Naive thymus-derived CD4-positive, alpha-beta T cell (primary cell): Measurements from ENCODE around the gene FRAT1. TPM values are rescaled to one million over a fixed set of nuclear protein-coding genes. Genes with fewer than 3 reads are reported as not detected.
A peak's percentile ranks its signal among the peaks of the same experiment; 100 is the strongest.

Experiments
- ATAC-seq: fragments of 150-1000 bp; cut with Tn5 transposase; 2 replicates; pipeline ENCODE4 v1.10.0; 2021; ENCODE audit warnings: mild to moderate bottlenecking, moderate library complexity
- CTCF ChIA-PET: fragments of 350-600 bp; sonication (Branson Sonifier 250); formaldehyde crosslinking; loops from one replicate; lab custom pipeline; 2021; ENCODE audit warnings: antibody characterized with exemption; lab: Charles Lee
- POLR2A ChIA-PET: fragments of 350-600 bp; sonication (Branson Sonifier 250); formaldehyde crosslinking; loops from one replicate; lab custom pipeline; 2021; ENCODE audit warnings: antibody characterized with exemption, inconsistent platforms; lab: Charles Lee
- DNase-seq, 9 donors: peaks; one replicate each; pipeline versions ENCODE4 v3.0.0 to v3.0.0-alpha.2; 2020 to 2022; ENCODE audit warnings: mixed read lengths in 1 of 9
- H3K27ac ChIP-seq: one replicate; pipeline ENCODE4 v1.7.0; 2013; ENCODE audit warnings: mild to moderate bottlenecking, low read depth, low read length, moderate library complexity
- H3K27me3 ChIP-seq, 2 donors: one replicate each; pipeline ENCODE4 v1.7.0; 2013; ENCODE audit warnings: low read length in 2 of 2, mild to moderate bottlenecking in 2 of 2, moderate library complexity in 2 of 2; ENCODE audit not compliant: control insufficient read depth in 2 of 2, insufficient read depth in 2 of 2
- H3K36me3 ChIP-seq, 3 experiments: 1 replicate in 2 of 3; 2 replicates in 1 of 3; pipeline ENCODE4 v1.7.0; 2013; ENCODE audit warnings: low read length in 3 of 3, mild to moderate bottlenecking in 3 of 3, moderate library complexity in 1 of 3; ENCODE audit not compliant: insufficient read depth in 3 of 3, control insufficient read depth in 2 of 3
- H3K4me1 ChIP-seq, 2 donors: one replicate each; pipeline ENCODE4 v1.7.0; 2013; ENCODE audit warnings: low read length in 2 of 2, mild to moderate bottlenecking in 2 of 2, moderate library complexity in 1 of 2; ENCODE audit not compliant: control insufficient read depth in 2 of 2, insufficient read depth in 2 of 2
- H3K4me3 ChIP-seq: 2 replicates; pipeline ENCODE4 v1.7.0; 2013; ENCODE audit warnings: mild to moderate bottlenecking, low read length
- H3K9me3 ChIP-seq, 3 experiments: 1 replicate in 2 of 3; 2 replicates in 1 of 3; pipeline ENCODE4 v1.7.0; 2013; ENCODE audit warnings: low read length in 3 of 3; ENCODE audit not compliant: control insufficient read depth in 2 of 3
- H3K27ac Mint-ChIP-seq, 9 donors: one replicate each; pipeline ENCODE4 v1.8.0; 2020 to 2022; ENCODE audit warnings: mixed read lengths in 9 of 9, mild to moderate bottlenecking in 8 of 9, moderate library complexity in 5 of 9, inconsistent platforms in 2 of 9
- H3K27me3 Mint-ChIP-seq, 5 donors: one replicate each; pipeline ENCODE4 v1.8.0; 2021 to 2022; ENCODE audit warnings: mixed read lengths in 5 of 5, mild to moderate bottlenecking in 1 of 5
- H3K36me3 Mint-ChIP-seq, 5 donors: one replicate each; pipeline ENCODE4 v1.8.0; 2020 to 2022; ENCODE audit warnings: mixed read lengths in 5 of 5, mild to moderate bottlenecking in 3 of 5, inconsistent platforms in 1 of 5
- H3K4me1 Mint-ChIP-seq, 7 donors: one replicate each; pipeline ENCODE4 v1.8.0; 2020 to 2022; ENCODE audit warnings: mixed read lengths in 7 of 7, mild to moderate bottlenecking in 3 of 7, inconsistent platforms in 1 of 7
- H3K4me3 Mint-ChIP-seq, 10 donors: one replicate each; pipeline ENCODE4 v1.8.0; 2020 to 2022; ENCODE audit warnings: mild to moderate bottlenecking in 10 of 10, mixed read lengths in 10 of 10, moderate library complexity in 6 of 10, inconsistent platforms in 2 of 10
- H3K9me3 Mint-ChIP-seq, 11 donors: one replicate each; pipeline ENCODE4 v1.8.0; 2020 to 2022; ENCODE audit warnings: mixed read lengths in 11 of 11, mild to moderate bottlenecking in 4 of 11, inconsistent platforms in 1 of 11, moderate library complexity in 1 of 11
- intact Hi-C, 2 donors: fragments of 100-400 bp; cut with micrococcal nuclease; formaldehyde crosslinking; loops; one replicate each; pipeline ENCODE4 v1.15.1; 2023
- polyA plus RNA-seq, 2 donors: library from polyadenylated mRNA; unstranded; fragments of 300-500 nt; fragmentation: Illumina TruSeq; gene quantifications; one replicate each; pipeline ENCODE4 v1.2.3, GENCODE V29; 2021
- total RNA-seq, 6 experiments: library from RNA in 5 of 6; stranded (reverse) in 5 of 6; gene quantifications; 1 replicate in 5 of 6; 2 replicates in 1 of 6; pipeline ENCODE4 v1.2.3 and lab custom pipeline; 2021 to 2026

The FRAT1 gene
- total and polyA plus RNA-seq, 7 experiments from 2014 or later, result 4.4 to 41.0 (median 18.9) TPM

- Mint-ChIP-seq H3K27me3 (no peaks in the 10 kb centered on the region), H3K36me3 (peaks cover 0 to 14% (median 10%) of the 10 kb centered on the region in 5 donors), H3K4me1 (peaks cover 0 to 11% (median 0%) of the 10 kb centered on the region in 7 donors), H3K27ac (no peak overlapping the region), H3K9me3 (no peaks in the 10 kb centered on the region), H3K4me3 (no peak overlapping the region)
- intact Hi-C loops, result no loop called here
- ChIA-PET POLR2A (no interaction called here), CTCF (interaction anchor here (0.9 to 7.6 kb wide), 3 partner anchors 14 to 83 kb away, joined by 3 to 83 read pairs (median 13); no protein-coding TSS in a partner anchor)
- ATAC-seq, result no peak
- Histone ChIP-seq H3K27me3 (no peaks in the 10 kb centered on the region), H3K4me1 (no peaks in the 10 kb centered on the region), H3K27ac (no peak overlapping the region), H3K4me3 (no peak overlapping the region), H3K9me3 (no peaks in the 10 kb centered on the region), H3K36me3 (peaks cover 0 to 39% (median 0%) of the 10 kb centered on the region in 3 experiments)
- DNase-seq, result no peak
Measured at GRCh38 chr10:97356918-97357317, 37.8 kb downstream of the FRAT1 start.

DNA sequence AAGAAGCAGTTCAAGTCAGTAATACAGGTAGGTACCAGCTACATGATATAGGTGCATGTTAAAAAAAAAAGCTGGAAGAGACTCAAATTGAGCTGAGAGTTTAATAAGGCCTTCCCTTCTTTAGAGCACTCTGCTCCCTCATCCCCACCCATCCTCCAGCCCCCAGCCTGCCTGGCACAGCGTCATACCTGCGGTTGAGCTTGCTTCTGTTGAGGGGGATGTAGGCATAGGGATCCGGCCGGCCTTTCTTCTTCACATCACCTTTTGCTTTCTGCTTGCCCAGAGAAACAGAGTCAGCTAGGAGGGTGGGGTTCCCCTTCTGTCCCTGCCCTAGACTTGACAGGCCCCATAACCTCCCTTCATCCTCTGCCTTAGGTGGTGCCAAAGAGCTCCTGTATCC, 39.3 kb downstream of the FRAT1 start:
- peaks cover 0 to 14% (median 10%) of the 10 kb centered on the region in 5 donors for H3K36me3 Mint-ChIP-seq
- Histone ChIP-seq H3K27ac (no peak overlapping the region), H3K4me3 (no peak overlapping the region), H3K36me3 (peaks cover 0 to 52% (median 0%) of the 10 kb centered on the region in 3 experiments), H3K4me1 (no peaks in the 10 kb centered on the region), H3K27me3 (no peaks in the 10 kb centered on the region), H3K9me3 (no peaks in the 10 kb centered on the region)
- CTCF ChIA-PET, result interaction anchor here (1.0 to 7.6 kb wide), 3 partner anchors 73 to 84 kb away, joined by 6 to 83 read pairs (median 13); no protein-coding TSS in a partner anchor
- POLR2A ChIA-PET, result interaction anchor here (0.5 kb wide), 1 partner anchor 47 kb away, joined by 3 read pairs; no protein-coding TSS in a partner anchor
- H3K4me1 Mint-ChIP-seq, result peaks cover 0 to 11% (median 0%) of the 10 kb centered on the region in 7 donors
- no peak for DNase-seq
- H3K27me3 Mint-ChIP-seq, result no peaks in the 10 kb centered on the region
- no peak overlapping the region for H3K27ac Mint-ChIP-seq
- intact Hi-C loops, result no loop called here
- no peak for ATAC-seq
- no peaks in the 10 kb centered on the region for H3K9me3 Mint-ChIP-seq
- H3K4me3 Mint-ChIP-seq, result no peak overlapping the region

DNA sequence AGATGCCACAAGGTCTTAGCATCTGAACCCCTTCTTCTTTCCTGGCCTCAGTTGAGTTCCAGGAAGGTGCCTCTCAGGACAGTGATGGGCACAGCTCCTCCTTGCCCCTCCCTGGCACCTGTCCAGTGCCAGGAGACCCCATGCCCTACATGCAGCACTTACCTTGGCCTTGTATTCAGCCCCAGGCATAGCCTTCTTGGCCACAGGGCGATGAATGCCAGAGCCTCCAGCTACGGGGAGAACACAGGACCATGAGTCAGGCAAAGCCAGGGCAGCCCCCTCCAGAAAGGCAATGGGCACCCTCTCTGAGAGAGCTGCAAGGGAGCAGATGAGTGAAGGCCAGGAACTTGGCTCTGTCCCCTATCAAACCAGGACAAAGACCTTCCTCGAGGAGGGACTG, 39.7 kb downstream of the FRAT1 start:
- Histone ChIP-seq H3K4me3 (no peak overlapping the region), H3K27ac (no peak overlapping the region), H3K4me1 (no peaks in the 10 kb centered on the region), H3K27me3 (no peaks in the 10 kb centered on the region), H3K36me3 (peaks cover 0 to 56% (median 0%) of the 10 kb centered on the region in 3 experiments), H3K9me3 (no peaks in the 10 kb centered on the region)
- no peak overlapping the region for H3K4me3 Mint-ChIP-seq
- ChIA-PET POLR2A (interaction anchor here (1.2 kb wide), 1 partner anchor 13 kb away, joined by 3 read pairs; no protein-coding TSS in a partner anchor), CTCF (interaction anchor here (1.0 to 7.6 kb wide), 3 partner anchors 74 to 84 kb away, joined by 6 to 83 read pairs (median 13); no protein-coding TSS in a partner anchor)
- no peaks in the 10 kb centered on the region for H3K9me3 Mint-ChIP-seq
- DNase-seq (no peak), ATAC-seq (no peak)
- no peaks in the 10 kb centered on the region for H3K27me3 Mint-ChIP-seq
- peaks cover 0 to 11% (median 0%) of the 10 kb centered on the region in 7 donors for H3K4me1 Mint-ChIP-seq
- H3K27ac Mint-ChIP-seq, result peak overlapping the region in 1 of 9 donors; percentile 22
- intact Hi-C loops, result no loop called here
- peaks cover 0 to 14% (median 10%) of the 10 kb centered on the region in 5 donors for H3K36me3 Mint-ChIP-seq

- H3K27me3 Mint-ChIP-seq, result no peaks in the 10 kb centered on the region
- intact Hi-C loops, result no loop called here
- Histone ChIP-seq H3K9me3 (no peaks in the 10 kb centered on the region), H3K36me3 (peaks cover 0 to 71% (median 0%) of the 10 kb centered on the region in 3 experiments), H3K4me3 (no peak overlapping the region), H3K27me3 (no peaks in the 10 kb centered on the region), H3K27ac (no peak overlapping the region), H3K4me1 (no peaks in the 10 kb centered on the region)
- DNase-seq, result no peak
- H3K4me1 Mint-ChIP-seq, result peaks cover 0 to 14% (median 0%) of the 10 kb centered on the region in 7 donors
- POLR2A ChIA-PET, result no interaction called here
- ATAC-seq, result no peak
- H3K36me3 Mint-ChIP-seq, result peaks cover 0 to 17% (median 12%) of the 10 kb centered on the region in 5 donors
- no peak overlapping the region for H3K27ac Mint-ChIP-seq
- CTCF ChIA-PET, result interaction anchor here (0.6 to 1.2 kb wide), 2 partner anchors 79 to 82 kb away, joined by 3 to 6 read pairs; no protein-coding TSS in a partner anchor
- H3K4me3 Mint-ChIP-seq, result no peak overlapping the region
- no peaks in the 10 kb centered on the region for H3K9me3 Mint-ChIP-seq
Measured at GRCh38 chr10:97360705-97361536, 41.9 kb downstream of the FRAT1 start.

DNA sequence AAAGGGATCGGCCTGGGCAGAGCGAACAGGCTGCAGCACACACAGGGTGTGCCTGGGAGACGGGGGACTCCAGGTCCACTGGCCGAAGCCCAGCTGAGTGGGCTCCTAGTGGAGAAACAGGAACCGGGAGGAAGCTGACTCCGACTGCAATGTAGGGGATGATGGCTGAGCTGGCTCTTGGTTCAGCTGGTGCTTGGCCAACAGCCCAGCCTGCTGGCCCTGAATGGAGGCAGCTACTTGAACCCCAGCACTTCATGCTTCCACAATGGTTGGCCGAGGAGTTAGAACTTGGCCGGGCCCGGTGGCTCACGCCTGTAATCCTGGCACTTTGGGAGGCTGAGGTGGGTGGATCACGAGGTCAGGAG, 42.4 kb downstream of the FRAT1 start:
- Histone ChIP-seq H3K4me1 (no peaks in the 10 kb centered on the region), H3K27me3 (no peaks in the 10 kb centered on the region), H3K9me3 (no peaks in the 10 kb centered on the region), H3K27ac (no peak overlapping the region), H3K4me3 (no peak overlapping the region), H3K36me3 (peaks cover 0 to 71% (median 0%) of the 10 kb centered on the region in 3 experiments)
- ATAC-seq, result no peak
- ChIA-PET POLR2A (no interaction called here), CTCF (interaction anchor here (1.2 kb wide), 1 partner anchor 83 kb away, joined by 6 read pairs; no protein-coding TSS in a partner anchor)
- Mint-ChIP-seq H3K27me3 (no peaks in the 10 kb centered on the region), H3K4me3 (no peak overlapping the region), H3K9me3 (peaks cover 0 to 1% (median 0%) of the 10 kb centered on the region in 11 donors), H3K36me3 (peaks cover 0 to 14% (median 7%) of the 10 kb centered on the region in 5 donors), H3K4me1 (peaks cover 0 to 9% (median 0%) of the 10 kb centered on the region in 7 donors), H3K27ac (no peak overlapping the region)
- DNase-seq, result no peak
- intact Hi-C loops, result no loop called here

- H3K36me3 ChIP-seq, result peaks cover 0 to 75% (median 0%) of the 10 kb centered on the region in 3 experiments
Measured at GRCh38 chr10:97362310-97363033, 43.4 kb downstream of the FRAT1 start.

More at GRCh38 chr10:97362310-97363033, 43.4 kb downstream of the FRAT1 start:
- peaks cover 0 to 14% (median 6%) of the 10 kb centered on the region in 5 donors for H3K36me3 Mint-ChIP-seq
- ATAC-seq (no peak), DNase-seq (no peak)
- H3K9me3 Mint-ChIP-seq, result peaks cover 0 to 1% (median 0%) of the 10 kb centered on the region in 11 donors
- H3K27ac ChIP-seq, result no peak overlapping the region
- no peaks in the 10 kb centered on the region for H3K4me1 ChIP-seq
- no peak overlapping the region for H3K27ac Mint-ChIP-seq
- H3K4me3 ChIP-seq, result no peak overlapping the region
- H3K4me3 Mint-ChIP-seq, result no peak overlapping the region
- H3K27me3 Mint-ChIP-seq, result no peaks in the 10 kb centered on the region
- H3K4me1 Mint-ChIP-seq, result peaks cover 0 to 9% (median 0%) of the 10 kb centered on the region in 7 donors
- ChIA-PET CTCF (interaction anchor here (1.0 kb wide), 1 partner anchor 84 kb away, joined by 4 read pairs; no protein-coding TSS in a partner anchor), POLR2A (no interaction called here)
- no peaks in the 10 kb centered on the region for H3K27me3 ChIP-seq
- H3K9me3 ChIP-seq, result no peaks in the 10 kb centered on the region
- intact Hi-C loops, result loop anchor here in 1 of 2 donors (2.0 kb wide), 1 partner anchor 84 kb away; no protein-coding TSS in a partner anchor
